HL-60 (cell line): Measurements from ENCODE around the gene SLC15A2.

Source experiments
- DNase-seq, 2 experiments: peaks; one replicate each; pipeline ENCODE4 v3.0.0-alpha.2; 2010 to 2020; ENCODE audit warnings: low read depth in 1 of 2, low spot score in 1 of 2
- H3K27ac ChIP-seq: fragments of 250-450 bp; sonication (Bioruptor Pico); replicated peaks from 2 replicates; pipeline ENCODE4 v1.5.1; 2020; ENCODE audit warnings: mild to moderate bottlenecking, moderate library complexity
- H3K27me3 ChIP-seq: fragments of 250-450 bp; sonication (Bioruptor Pico); 2 replicates; pipeline ENCODE4 v1.5.1; 2021; ENCODE audit warnings: mild to moderate bottlenecking, moderate library complexity; ENCODE audit not compliant: insufficient read depth, poor library complexity, severe bottlenecking
- H3K4me3 ChIP-seq: replicated peaks from 2 replicates; pipeline ENCODE4 v1.5.1; 2011; ENCODE audit warnings: mild to moderate bottlenecking, control low read depth, low read length; ENCODE audit not compliant: insufficient read depth
- GABPA ChIP-seq: IDR thresholded peaks from 2 replicates; pipeline ENCODE4 v1.6.1; 2012; ENCODE audit warnings: low read depth
- POLR2AphosphoS5 ChIP-seq: IDR thresholded peaks from 2 replicates; pipeline ENCODE4 v1.6.1; 2012; ENCODE audit warnings: low read depth
- SPI1 ChIP-seq: IDR thresholded peaks from 2 replicates; pipeline ENCODE4 v1.6.1; 2012; ENCODE audit warnings: low read depth, mild to moderate bottlenecking, borderline replicate concordance
- TF ChIP-seq, protein P1 (sequence below): IDR thresholded peaks from 2 replicates; pipeline ENCODE4 v1.6.1; 2012; ENCODE audit warnings: low read depth; ENCODE audit not compliant: insufficient replicate concordance
- TF ChIP-seq, protein P2 (sequence below): IDR thresholded peaks from one replicate; pipeline ENCODE4 v1.5.1; 2011; ENCODE audit warnings: low read length, control low read depth, inconsistent platforms; ENCODE audit not compliant: insufficient read depth

The SLC15A2 gene

DNA sequence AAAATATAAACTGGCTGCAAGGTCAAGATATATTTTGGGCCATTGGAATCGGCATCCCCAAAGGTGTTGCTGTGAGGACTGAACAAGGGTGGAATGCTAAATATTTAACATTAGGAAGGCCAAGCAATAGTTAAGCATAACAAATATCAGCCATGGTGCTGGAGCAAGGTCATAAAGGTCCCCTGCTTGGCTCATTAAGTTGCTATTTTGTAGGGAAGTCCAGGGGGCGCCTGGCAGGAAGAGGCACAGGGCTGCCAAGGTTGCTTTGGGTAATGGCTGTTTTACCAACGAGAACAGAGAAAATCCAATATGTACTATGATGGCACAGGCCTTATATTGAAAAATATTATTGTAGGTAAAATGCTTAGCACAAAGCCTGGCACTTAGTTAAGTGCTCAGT, 62.2 kb downstream of the SLC15A2 start:
- Histone ChIP-seq H3K4me3 (no peak overlapping the region), H3K27me3 (no peaks in the 10 kb centered on the region), H3K27ac (no peak overlapping the region)
- no peak for DNase-seq
- TF ChIP-seq GABPA (no peak), SPI1 (no peak), POLR2AphosphoS5 (no peak)
- TF ChIP-seq, protein P1, sequence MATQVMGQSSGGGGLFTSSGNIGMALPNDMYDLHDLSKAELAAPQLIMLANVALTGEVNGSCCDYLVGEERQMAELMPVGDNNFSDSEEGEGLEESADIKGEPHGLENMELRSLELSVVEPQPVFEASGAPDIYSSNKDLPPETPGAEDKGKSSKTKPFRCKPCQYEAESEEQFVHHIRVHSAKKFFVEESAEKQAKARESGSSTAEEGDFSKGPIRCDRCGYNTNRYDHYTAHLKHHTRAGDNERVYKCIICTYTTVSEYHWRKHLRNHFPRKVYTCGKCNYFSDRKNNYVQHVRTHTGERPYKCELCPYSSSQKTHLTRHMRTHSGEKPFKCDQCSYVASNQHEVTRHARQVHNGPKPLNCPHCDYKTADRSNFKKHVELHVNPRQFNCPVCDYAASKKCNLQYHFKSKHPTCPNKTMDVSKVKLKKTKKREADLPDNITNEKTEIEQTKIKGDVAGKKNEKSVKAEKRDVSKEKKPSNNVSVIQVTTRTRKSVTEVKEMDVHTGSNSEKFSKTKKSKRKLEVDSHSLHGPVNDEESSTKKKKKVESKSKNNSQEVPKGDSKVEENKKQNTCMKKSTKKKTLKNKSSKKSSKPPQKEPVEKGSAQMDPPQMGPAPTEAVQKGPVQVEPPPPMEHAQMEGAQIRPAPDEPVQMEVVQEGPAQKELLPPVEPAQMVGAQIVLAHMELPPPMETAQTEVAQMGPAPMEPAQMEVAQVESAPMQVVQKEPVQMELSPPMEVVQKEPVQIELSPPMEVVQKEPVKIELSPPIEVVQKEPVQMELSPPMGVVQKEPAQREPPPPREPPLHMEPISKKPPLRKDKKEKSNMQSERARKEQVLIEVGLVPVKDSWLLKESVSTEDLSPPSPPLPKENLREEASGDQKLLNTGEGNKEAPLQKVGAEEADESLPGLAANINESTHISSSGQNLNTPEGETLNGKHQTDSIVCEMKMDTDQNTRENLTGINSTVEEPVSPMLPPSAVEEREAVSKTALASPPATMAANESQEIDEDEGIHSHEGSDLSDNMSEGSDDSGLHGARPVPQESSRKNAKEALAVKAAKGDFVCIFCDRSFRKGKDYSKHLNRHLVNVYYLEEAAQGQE: no peak
- TF ChIP-seq, protein P2, sequence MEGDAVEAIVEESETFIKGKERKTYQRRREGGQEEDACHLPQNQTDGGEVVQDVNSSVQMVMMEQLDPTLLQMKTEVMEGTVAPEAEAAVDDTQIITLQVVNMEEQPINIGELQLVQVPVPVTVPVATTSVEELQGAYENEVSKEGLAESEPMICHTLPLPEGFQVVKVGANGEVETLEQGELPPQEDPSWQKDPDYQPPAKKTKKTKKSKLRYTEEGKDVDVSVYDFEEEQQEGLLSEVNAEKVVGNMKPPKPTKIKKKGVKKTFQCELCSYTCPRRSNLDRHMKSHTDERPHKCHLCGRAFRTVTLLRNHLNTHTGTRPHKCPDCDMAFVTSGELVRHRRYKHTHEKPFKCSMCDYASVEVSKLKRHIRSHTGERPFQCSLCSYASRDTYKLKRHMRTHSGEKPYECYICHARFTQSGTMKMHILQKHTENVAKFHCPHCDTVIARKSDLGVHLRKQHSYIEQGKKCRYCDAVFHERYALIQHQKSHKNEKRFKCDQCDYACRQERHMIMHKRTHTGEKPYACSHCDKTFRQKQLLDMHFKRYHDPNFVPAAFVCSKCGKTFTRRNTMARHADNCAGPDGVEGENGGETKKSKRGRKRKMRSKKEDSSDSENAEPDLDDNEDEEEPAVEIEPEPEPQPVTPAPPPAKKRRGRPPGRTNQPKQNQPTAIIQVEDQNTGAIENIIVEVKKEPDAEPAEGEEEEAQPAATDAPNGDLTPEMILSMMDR: no peak

DNA sequence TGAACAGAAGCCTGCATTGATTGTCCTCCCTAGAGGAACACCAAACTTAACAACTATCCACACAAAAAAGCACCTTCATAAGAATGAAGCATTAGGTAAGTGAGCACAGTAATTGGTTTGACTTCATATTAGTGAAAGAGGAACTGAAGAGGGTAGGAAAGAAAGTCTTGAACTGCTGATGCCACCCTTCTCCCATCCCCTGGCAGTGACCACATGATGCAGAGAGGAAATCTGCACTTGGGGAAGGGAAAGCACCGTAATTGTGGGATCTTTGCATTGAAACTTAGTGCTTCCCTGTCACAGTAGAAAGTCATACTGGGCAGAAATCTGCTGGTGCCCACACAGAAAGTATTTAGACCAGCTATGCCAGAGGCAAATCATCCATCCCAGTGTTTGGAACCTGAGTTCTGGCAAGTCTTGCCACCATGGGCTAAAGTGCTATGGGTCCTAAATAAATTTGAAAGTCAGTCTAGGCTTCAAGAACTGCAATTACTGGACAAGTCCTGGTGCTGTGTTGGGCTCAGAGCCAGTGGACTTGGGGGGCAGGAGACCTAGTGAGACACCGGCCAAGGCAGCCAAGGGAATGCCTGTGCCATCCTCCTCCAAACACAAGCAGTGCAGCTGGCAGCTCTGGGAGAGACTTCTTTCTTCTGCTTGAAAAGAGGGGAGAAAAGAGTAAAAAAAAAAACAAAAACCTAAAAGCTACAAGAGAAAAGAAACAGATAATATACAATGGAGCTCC, 63.6 kb downstream of the SLC15A2 start:
- TF ChIP-seq SPI1 (peak; percentile 77; the same call in 1 of the 2 replicates), GABPA (no peak)
- Histone ChIP-seq H3K27me3 (no peaks in the 10 kb centered on the region), H3K4me3 (no peak overlapping the region), H3K27ac (no peak overlapping the region; the same call in 1 of the 2 replicates)
- DNase-seq: peak in 1 of 2 experiments; percentile 59

DNA sequence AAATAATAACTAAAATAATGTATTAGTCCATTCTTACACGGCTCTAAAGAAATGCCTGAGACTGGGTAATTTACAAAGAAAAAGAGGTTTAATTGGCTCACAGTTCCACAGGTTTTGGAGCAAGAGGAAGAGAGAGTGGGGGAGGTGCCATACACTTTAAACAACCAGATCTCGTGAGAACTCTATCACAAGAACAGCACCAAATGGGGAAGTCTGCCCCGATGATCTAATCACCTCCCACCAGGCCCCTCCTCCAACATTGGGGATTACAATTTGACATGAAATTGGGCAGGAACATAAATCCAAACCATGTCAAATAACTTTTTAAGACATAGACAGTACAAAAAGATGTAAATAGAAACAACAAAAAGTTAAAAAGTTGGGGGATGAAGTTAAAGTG, 64.6 kb downstream of the SLC15A2 start:
- DNase-seq: peak; percentile 26 to 68
- Histone ChIP-seq H3K4me3 (no peak overlapping the region), H3K27me3 (no peaks in the 10 kb centered on the region), H3K27ac (no peak overlapping the region; the same call in 1 of the 2 replicates)
- TF ChIP-seq POLR2AphosphoS5 (no peak), GABPA (no peak), SPI1 (peak; percentile 84; the same call in 1 of the 2 replicates)
- TF ChIP-seq, protein P1: no peak

DNA sequence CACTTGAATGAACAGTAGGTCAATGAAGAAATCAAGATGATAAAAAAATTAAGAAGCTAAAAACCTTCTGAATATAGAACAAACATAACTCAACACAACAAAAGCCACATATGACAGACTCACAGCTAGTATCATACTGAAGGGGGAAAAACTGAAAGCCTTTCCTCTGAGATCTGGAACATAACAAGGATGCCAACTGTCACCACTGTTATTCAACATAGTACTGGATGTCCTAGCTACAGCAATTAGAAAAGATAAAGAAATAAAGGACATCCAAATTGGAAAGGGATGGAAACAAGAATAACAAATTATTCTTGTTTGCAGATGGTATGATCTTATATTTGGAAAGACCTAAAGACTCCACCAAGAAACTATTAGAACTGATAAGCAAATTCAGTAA, 67.1 kb downstream of the SLC15A2 start:
- no peak for TF ChIP-seq SPI1
- TF ChIP-seq, protein P1: no peak
- TF ChIP-seq, protein P2: no peak
- TF ChIP-seq POLR2AphosphoS5: no peak
- TF ChIP-seq GABPA: no peak
- no peak for DNase-seq

More for the DNA sequence above, 67.1 kb downstream of the SLC15A2 start:
- Histone ChIP-seq H3K27ac (no peak overlapping the region), H3K4me3 (no peak overlapping the region), H3K27me3 (no peaks in the 10 kb centered on the region)
